ENCODE results near the gene SMAD5. TPM values are rescaled to one million over a fixed set of nuclear protein-coding genes. Genes with fewer than 3 reads are reported as not detected.

The SMAD5 gene
- total RNA-seq, 1 experiment from 2014 or later = 64.3 TPM

- TF ChIP-seq ATF3 (IDR thresholded peaks at IDR 0.05) (no peak), CBX3 (IDR thresholded peaks at IDR 0.05; ENCODE audit: low read depth) (no peak), SRF (IDR thresholded peaks at IDR 0.05; ENCODE audit: low read depth) (no peak), YY1 (IDR thresholded peaks at IDR 0.05; ENCODE audit: extremely low read depth, insufficient replicate concordance, low read depth, low read length) (no peak), ZNF274 (IDR thresholded peaks at IDR 0.05; ENCODE audit: low read depth, low read length) (no peak), EZH2phosphoT487 (IDR thresholded peaks at IDR 0.05; ENCODE audit: borderline replicate concordance) (no peak), EZH2 (IDR thresholded peaks at IDR 0.05) (no peak)
- TF ChIP-seq, protein P1, sequence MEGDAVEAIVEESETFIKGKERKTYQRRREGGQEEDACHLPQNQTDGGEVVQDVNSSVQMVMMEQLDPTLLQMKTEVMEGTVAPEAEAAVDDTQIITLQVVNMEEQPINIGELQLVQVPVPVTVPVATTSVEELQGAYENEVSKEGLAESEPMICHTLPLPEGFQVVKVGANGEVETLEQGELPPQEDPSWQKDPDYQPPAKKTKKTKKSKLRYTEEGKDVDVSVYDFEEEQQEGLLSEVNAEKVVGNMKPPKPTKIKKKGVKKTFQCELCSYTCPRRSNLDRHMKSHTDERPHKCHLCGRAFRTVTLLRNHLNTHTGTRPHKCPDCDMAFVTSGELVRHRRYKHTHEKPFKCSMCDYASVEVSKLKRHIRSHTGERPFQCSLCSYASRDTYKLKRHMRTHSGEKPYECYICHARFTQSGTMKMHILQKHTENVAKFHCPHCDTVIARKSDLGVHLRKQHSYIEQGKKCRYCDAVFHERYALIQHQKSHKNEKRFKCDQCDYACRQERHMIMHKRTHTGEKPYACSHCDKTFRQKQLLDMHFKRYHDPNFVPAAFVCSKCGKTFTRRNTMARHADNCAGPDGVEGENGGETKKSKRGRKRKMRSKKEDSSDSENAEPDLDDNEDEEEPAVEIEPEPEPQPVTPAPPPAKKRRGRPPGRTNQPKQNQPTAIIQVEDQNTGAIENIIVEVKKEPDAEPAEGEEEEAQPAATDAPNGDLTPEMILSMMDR (IDR thresholded peaks at IDR 0.05 in 2 of 3, conservative IDR thresholded peaks at IDR 0.05 in 1 of 3; ENCODE audit: borderline replicate concordance in 1 of 3, insufficient read depth in 1 of 3, low read depth in 2 of 3, low read length in 2 of 3) = no peak
These were observed 42.9 kb upstream of the SMAD5 start (continued) for GRCh38 chr5:136089791-136090190.

DNA sequence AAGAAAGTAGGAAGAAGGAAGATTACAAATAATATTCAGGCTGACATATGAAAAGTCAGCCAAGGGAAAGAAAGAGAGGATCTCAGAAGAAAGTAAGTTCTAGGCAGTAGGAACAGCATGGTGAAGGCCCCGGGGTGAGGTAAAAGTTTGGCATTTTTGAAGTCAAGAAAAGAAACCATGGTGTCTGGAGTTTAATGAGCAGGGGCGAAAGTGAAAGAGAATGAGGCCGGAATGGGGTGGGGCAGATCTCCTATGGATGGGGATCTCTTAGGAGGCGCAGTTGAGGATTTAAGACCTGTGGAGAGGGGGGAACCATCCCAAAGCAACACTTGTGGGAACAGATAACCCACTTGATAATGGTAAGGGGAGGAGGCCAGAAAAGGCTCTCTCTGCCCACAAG lies 42.3 kb upstream of the SMAD5 start:
- no peak for TF ChIP-seq JUND (IDR thresholded peaks at IDR 0.05)
- TF ChIP-seq MAX (IDR thresholded peaks at IDR 0.05) = no peak
- no peak for TF ChIP-seq ATF3 (IDR thresholded peaks at IDR 0.05)
- no peak for TF ChIP-seq ZNF274 (IDR thresholded peaks at IDR 0.05; ENCODE audit: low read depth, low read length)
- RAD21 ChIA-PET (ENCODE audit: low non-redundant PET in 1 of 2, low total read pairs in 2 of 2, uncharacterized antibody in 2 of 2, unreplicated experiment in 2 of 2) = no interaction called here
- intact Hi-C loops (cut with micrococcal nuclease) = no loop called here
- Histone ChIP-seq H3K36me3 (ENCODE audit: control insufficient read depth in 1 of 2, insufficient read depth in 2 of 2, low read length in 2 of 2) (no peaks in the 10 kb centered on the region), H3K9me2 (ENCODE audit: insufficient read depth) (no peaks in the 10 kb centered on the region), H3K27ac (ENCODE audit: low read depth, low read length) (no peak overlapping the region), H4K20me1 (ENCODE audit: insufficient read depth) (no peaks in the 10 kb centered on the region), H3K79me2 (ENCODE audit: insufficient read depth, low read length) (no peaks in the 10 kb centered on the region), H3K4me1 (ENCODE audit: control insufficient read depth in 1 of 2, insufficient read depth in 2 of 2, low read length in 2 of 2) (peaks cover 0 to 9% of the 10 kb centered on the region in 2 experiments; a peak in 2 of 4 replicates), H3K9ac (ENCODE audit: low read length) (no peak overlapping the region), H3K4me3 (replicated peaks in 1 of 2; ENCODE audit: low read depth in 1 of 2, low read length in 2 of 2) (no peak overlapping the region), H3K27me3 (ENCODE audit: insufficient read depth, low read length) (no peaks in the 10 kb centered on the region), H3K9me3 (ENCODE audit: control insufficient read depth in 1 of 2, insufficient read depth in 1 of 2, low read depth in 1 of 2, low read length in 2 of 2) (no peaks in the 10 kb centered on the region), H3K4me2 (ENCODE audit: low read length) (no peak overlapping the region), H2AFZ (ENCODE audit: low read depth, low read length, poor library complexity, severe bottlenecking) (no peak overlapping the region)
- CTCF ChIA-PET = no interaction called here
- ATAC-seq = no peak
- no peak for DNase-seq (ENCODE audit: low read depth, low spot score)
- POLR2A ChIA-PET = no interaction called here
- BruUV-seq (replicated peaks) = no TSS peak
